GM21360 (cell line): ENCODE results near the gene MRPL55.

ENCODE experiments used
- ATAC-seq: cut with Tn5 transposase; IDR thresholded peaks from one replicate; pipeline ENCODE4 v1.9.1; 2021; ENCODE audit warnings: mild to moderate bottlenecking, moderate library complexity; ENCODE audit not compliant: unreplicated experiment

The MRPL55 gene

DNA sequence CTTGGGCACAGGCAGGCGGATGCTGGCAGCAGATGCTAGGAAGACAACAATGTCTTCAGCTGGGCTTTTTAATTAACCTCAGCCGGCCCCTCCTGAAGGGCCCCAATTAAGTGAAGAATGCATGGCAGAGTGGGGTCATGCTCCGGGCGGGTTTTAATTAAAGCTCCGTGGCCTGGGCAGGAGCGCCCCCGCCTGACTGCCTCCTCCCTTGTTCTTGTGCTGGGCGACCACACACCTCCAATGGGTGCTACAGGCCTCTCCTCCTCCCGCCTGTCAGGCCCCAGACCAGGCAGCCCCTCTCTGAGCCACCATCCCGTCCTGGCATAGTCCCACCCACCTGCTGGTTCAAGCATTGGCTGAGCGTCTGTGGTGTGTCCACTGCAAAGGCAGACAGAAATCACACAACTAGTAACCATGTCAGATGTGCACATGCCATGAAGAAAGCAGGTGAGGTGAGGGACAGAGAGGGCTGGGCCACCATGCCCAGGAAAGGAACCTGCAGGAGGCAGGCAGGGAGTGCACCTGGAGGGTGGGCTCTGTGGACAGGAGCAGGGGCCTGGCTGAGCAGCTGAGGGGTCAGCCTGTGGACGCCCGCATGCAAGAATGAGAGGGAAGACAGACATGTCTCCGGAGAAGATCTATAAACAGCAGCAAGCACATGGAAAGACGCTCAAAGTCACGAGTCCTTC, 35.1 kb downstream of the MRPL55 start:
- no peak for ATAC-seq

DNA sequence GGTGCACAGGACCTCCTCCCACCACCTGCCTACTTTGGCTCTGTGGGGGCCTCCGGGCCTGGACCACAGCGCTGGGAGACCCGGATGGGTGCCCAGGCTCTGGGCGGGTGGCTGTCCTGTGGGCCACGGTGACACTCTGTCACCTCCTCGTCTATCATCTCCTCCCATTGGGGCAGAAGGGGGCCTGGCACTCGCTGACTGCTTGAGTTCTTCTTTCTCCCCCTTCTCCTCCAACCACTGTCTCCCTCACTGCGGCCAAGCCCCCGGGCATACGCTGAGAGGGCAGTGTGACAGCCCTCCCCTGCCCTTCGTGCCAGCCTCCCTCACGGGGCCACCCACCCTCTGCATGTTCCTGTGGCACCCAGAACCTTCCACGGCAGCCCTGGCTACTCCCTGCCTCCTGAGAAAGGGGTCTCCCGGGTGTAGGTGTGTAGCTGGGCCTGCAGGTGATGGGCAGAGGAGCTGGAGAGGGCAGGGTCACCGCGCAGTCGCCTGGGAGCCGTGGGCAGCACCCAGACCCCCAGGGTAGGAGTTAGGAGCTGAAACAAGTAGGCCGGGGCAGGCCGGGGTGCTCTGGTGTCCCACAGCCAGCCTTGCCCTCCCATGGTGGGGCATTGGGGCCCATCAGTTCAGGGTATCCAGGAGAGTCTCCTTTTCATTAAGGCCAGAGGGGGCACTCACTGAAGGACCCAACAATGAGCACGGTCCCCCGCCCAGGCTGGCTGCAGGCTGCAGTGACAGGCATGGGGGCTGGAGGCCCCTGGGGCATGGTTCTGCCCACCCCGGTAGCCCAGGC, 35.8 kb downstream of the MRPL55 start:
- ATAC-seq, result no peak

DNA sequence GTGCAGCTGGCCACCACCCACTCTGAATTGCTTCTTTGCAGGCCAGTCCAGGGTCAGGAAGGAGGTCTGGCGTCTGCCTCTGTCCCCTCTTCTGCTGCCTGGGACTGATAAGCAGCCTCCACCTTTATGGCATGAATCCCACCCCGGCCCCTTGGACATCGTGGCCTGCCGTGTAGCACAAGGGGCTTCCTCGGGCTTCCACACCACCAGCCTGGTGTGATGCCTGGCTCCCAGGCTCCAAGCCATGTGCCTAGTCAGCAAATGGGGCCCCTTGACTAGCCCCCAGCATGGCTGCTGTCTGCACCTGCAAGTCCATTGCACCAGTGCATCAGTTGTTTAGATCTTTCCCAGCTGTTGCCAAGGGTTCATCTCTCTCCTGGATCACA, 36.4 kb downstream of the MRPL55 start:
- no peak for ATAC-seq

DNA sequence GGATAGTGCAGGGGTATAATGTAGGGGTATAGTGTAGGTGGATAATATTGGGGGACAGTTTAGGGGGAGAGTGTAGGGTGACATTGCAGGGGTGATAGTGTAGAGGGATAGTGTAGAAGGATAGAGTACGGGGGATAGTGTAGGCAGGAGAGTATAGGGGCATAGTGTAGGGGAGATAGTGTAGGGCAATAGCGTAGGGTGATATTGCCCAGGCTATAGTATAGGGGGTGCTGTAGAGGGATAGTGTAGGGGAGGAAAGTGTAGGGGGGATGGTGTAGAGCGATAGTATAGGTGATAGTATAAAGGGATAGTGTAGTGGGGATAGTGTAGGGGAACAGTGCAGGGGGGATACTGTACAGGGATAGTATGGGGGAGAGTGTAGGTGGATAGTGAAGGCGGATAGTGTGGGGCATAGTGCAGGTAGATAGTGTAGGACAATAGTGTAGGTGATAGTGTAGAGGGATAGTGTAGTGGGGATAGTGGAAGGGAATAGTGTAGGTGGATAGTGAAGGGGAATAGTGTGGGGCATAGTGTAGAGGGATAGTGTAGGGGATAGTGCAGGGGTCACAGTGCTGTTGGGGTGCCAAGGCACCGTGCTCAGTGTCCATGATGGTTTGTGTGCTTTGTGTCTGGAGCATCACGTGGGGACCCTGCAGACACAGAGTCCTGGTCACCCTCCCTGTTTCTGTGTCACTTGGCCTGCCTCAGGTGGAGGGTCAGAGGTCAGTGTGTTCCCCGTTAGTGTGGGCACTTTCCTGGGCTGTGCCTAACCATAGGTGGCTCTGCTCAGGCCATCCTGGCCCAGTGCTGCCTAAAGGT, 37.1 kb downstream of the MRPL55 start:
- no peak for ATAC-seq

DNA sequence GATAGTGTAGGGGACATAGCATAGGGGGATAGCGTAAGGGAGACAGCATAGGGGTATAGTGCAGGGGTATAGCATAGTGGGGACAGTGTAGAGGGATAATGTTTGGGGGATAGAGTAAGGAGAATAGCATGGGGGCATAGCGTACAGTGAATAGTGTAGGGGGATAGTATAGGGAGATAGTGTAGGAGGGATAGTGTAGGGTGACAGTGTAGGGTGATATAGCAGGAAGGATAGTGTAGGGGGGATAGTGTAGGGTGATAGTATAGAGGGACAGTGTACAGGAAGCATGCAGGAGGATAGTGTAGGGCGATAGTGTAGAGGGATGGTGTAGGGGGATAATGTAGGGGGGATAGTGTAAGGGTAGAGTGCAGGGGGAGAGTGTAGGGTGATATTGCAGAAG, 38.2 kb downstream of the MRPL55 start:
- no peak for ATAC-seq

DNA sequence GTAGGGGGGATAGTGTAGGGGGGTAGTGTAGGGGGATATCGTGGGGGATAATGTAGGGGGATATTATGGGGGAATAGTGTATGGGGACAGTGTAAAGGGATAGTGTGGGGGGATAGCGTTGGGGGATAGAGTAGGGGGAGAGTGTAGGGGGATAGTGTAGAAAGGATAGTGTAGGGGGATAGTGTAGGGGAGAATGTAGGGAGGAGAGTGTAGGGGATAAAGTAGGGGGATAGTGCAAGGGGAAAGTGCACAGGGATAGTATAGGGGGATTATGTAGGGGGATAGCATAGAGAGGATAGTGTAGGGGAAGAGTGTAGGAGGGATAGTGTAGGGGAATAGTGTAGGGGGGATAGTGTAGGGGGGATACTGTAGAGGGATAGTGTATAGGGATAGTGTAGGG, 38.9 kb downstream of the MRPL55 start:
- ATAC-seq, result no peak

DNA sequence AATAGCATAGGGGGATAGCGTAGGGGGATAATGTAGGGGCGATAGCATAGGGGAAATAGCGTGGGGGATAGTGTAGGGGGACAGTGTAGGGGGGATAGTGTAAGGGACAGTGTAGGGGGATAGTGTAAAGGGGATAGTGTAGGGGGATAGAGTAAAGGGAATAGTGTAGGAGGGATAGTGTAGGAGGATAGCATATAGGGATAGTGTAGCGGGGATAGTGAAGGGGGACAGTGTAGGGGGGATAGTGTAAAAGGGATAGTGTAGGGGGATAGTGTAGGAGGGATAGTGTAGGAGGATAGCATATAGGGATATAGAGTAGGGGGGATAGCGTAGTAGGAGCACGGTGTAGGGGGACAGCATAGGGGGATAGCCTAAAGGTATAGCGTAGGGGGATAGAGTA, 40.7 kb downstream of the MRPL55 start:
- ATAC-seq, result no peak

DNA sequence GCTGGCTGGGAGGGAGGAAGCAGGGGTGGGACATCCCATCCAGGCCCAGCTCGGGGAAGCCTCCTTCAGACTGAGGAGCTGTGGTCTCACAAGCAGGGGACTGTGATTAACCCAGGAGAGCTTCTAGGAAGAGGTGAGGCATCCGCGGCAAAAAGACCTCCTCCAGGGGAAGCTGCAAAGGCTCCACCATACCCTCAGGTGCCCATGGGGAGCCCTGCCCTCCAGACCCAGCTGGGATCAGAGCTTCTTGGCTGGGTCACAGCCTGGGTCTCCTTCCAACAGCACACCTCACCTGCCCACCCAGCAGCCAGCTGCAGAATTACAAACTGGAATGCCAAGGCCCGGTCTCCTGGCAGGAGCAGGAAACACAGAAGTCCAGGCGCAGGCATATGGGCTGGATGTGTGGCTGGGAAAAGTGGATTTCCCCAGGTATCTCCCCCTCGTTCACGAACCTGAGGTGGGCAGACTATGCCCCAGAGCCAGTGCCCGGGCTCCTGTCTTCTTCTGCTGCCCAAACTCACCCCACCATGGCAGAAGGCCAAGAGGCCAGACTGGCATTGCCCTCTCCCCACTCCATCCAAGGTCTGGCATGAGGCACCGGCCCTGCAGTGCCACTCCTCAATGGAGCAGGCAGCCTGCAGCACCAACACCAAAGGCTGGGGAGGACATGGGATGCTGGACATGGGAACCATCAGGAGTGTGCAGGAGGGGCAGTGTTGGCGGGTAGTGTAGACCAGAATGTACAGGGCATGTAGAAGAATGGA, 42.0 kb downstream of the MRPL55 start:
- ATAC-seq, result no peak

DNA sequence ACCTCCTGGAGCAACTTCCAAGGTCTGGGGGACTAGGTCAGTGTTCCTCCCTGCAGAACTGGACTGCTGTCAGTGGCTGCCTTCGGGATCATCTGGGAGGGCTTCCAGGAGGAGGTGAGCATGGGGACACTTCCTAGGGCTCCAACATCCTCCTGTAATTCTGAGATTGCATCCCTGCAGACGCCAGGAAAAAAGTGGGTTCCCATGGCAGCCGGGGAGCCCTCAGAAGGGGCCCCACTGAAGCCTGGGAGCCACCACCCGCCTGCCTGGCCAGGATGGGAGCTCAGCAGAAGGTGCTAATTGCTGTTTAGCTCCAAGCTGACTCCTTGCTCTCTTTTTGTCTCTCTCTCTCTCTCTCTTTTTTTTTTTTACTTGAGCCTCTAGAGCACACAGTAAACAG, 42.7 kb downstream of the MRPL55 start:
- ATAC-seq, result no peak

DNA sequence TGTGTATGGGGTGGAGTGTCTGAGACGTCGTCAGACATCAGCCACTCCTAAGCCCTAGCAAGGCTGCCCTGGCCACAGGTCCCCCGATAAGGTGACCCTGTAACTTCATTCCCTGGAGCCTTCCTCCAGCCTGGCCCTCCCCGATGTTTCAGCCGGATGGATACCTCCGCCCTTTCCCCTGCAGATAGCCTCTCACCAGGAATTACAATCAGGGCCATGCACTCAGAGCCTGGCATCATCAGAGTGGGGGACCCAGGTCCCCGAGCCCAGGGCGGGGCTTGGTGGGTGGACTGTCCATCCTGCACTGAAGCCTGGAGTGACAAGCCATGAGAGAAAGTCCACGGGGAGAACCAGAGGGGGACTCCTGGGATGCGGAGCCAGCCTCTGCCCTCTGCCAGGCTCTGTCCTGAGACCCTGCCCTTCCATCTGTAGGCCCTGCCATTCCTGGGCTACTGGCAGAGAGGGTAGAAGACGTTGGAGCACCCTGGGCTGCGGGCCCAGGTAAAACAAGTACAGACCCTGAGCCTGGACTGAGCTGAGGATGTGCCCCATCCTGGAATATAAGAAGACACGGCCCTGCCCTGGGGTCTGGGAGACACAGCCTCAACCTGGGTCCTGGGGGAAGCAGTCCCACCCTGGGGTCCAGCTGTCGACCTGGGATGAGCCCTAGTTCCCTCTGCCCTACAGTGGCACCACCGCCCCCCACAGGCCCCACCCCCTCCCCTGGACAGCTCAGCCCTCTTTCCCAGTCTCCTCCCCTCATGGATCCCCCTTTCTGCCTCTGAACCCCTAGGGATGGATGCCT, 43.4 kb downstream of the MRPL55 start:
- ATAC-seq, result no peak

DNA sequence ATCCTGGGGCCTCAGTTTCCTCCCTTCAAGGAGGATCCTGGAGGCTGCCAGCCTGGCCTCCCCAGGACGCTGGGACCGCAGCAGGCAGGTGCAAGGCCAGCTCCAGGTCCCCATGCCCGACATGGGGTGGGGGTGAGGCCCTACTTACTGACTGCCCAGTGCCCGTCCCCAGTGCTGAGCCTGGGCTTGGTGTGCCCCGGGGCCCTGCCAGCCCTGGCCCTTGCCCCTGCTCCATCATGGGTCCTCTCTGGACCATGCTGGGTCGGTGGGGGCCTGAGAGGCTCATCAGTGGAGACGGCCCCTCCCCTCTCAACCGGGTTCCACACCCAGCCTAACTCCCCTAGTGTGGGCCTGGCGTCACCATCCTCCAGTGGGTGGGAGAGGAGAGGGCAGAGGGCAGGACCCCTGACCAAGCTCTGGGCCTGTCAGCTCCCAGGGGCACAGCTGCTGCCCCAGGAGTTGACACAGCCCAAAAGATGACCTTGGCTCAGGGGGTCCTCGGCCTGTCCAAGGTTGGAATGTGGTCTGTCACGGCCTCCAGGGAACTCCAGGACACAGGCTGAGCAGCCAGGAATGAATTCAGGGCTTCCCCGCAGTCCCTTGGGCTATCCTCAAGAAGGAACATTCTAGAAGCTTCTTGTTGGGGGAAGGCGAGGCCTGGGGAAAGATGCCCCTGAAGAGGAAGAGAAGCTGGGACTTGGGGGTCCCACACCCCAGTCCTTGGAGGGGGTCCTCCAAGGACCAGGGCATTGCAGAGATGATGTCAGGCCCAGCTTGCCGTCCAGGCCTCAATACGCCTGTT, 44.2 kb downstream of the MRPL55 start:
- no peak for ATAC-seq

DNA sequence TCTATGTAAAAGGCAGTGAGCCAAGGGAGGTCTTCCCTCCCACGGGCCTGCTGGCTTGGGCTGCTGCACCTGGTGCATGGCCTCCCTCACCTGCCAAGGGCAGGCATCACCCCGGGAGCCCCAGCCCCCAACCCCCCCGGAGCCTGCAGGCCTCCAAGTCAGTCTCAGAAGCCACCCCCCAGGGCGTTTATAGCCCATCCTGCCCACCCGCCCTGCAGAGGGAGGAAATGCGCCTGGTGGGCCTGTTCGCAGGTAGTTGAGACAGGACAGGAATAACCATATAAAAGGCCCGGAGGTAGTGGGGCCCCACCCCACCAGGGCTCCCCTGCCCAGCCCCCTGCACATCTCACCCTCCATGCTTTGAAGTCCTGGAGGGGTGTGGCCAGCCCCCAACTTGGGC, 44.8 kb downstream of the MRPL55 start:
- no peak for ATAC-seq

DNA sequence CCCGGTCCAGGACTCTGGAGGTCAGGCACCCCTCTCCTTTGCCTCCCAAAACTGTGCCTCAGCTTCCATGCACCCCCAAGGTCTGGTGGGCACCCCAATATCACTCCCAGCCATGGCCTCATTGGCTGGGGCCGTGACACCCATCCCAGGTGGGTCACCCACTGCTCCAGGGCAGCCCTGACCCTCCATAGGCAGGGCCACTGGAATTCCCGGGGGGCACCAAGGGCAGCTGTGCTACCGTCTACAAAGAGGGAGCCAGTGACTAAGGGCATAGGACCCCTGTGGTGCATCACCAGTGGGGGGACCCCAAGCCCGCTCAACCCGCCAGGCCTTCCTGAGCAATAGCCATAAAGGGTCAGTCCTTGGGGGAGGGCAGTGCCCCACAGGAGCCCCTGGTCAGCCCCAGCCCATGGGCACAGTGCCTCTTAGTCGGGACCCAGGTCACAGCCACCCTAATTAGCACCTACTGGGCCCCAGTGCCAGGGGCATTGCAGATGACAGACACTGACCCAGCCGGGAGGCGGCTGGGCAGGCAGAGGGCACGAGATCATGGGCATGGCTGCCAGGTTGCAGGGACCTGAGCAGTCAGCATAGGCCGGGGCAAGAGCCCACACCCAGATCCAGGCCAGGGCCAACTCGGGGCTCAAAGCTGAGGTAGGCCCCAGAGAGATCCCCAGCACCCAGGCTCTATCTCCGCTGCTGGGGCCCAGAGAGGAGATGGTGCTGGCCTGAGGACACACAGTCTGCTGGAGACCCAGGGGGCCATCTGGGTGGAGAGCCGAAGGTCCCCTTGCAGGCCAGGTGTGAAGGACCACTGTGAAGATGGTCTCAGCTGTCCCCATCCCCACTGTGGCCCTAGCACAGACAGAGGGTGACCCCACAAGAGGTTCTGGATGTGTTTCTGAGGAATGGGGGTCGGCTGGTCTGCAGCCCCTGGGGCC, 45.6 kb downstream of the MRPL55 start:
- ATAC-seq, result no peak

DNA sequence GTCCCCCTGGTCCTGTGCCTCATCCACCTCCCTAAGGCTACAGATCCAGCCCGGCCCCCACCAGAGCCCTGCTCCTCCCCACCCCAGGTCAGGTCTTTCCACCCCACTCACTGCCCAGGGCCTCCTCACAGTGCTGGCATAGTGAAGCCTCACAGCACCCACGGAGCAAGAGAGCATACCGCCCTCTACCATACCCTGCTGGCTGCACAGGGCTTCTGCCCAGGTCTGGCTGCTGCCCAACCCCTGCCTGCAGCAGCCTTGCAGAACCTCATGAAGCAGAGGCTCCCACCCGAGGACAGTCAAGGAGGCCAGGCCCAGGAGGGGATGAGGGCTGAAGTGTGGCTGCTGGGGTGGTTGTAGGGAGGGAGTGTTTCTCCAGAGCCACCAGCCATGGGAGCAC, 46.3 kb downstream of the MRPL55 start:
- ATAC-seq, result no peak

DNA sequence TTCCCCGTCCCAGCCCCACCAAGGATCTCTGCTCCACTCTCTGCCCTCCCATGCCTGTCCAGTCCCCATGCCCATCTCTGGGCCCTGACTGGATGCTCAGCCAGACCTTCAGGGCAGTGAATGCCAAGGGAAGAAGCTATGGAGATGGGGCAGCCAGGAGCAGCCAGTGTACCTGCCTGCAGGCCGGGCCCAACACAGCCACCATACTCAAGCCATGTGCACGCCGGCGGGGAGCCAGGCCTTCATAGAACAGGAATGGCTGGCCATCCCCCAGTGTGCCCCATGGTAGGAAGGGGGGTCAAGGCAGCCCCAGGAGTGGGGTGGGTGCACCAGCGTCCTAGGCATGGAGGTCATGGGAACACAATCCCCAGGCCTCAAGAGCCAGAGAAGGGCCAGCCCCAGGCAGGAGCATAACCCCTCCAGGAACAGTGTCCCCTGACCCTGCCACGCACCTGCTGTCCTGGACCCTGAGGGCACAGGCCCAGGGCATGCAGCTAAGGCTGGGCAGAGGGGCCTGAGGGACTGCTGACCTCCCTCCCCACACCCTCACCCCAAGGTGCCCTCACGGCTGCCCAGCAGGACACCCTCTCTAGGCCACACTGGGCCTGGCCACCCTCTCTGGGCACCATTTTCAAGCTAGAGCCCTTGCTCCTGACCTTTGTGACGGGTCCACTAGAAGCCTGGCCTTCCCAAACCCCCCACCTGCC, 46.9 kb downstream of the MRPL55 start:
- ATAC-seq, result no peak

DNA sequence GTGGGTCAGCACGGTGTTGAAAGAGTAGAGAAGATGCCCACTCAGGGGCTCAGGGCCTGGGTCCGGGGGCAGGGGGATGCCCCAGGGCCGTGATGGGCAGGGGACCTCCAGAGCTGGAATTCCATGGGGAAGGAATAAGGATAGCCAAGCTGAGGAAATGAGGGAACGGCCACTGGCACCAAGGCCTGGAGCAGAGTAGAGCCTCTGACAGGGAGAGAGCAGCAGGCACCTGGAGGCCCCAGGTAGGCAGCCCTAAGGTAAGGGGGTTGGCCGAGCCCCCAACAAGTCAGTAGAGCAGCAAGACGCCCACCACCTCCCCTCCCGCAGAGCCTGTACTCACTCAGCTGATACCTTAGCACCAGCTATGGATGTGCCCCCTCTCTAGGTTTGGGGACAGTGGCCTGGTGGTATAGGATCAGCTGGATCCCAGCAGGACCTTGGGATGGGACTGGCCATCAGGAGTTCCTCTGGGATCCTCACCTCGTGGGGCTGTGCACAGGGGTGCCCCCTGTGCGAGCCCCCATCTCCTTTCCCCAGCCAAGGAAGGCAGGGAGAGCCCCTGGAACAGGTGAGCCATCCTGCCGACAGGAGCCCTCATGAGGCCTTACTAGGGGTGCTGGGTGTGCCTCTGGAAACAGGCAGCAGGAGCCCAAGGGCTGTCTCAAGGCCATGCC, 47.6 kb downstream of the MRPL55 start:
- ATAC-seq, result no peak
